Stimulated activated CD8-positive, alpha-beta memory T cell treated with anti-CD3 and anti-CD28 coated beads, Interleukin-7, amount 100 ng/mL, for 48 hours (primary cell): ENCODE measurements around the gene PPFIA1.

Source experiments
- DNase-seq, 2 donors: peaks; one replicate each; pipeline ENCODE4 v3.0.0-alpha.2; 2020; ENCODE audit warnings: low read depth in 1 of 2; ENCODE audit errors: extremely low read depth in 1 of 2

The PPFIA1 gene

DNA sequence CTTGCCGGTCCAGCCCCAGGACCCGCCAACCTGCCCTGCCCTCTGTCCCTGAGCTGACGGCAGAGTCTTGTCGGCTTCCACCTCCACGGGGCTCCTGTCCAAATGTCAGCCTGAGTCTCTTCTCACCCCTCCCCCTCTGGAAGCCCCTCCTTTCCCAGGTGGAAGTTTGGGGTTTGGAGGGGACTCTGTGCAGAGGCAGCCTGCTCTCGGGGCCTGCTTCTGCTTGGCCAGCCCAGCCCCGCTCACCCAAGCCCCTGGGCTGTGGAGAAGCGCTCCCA, 158.9 kb downstream of the PPFIA1 start:
- DNase-seq = no peak

DNA sequence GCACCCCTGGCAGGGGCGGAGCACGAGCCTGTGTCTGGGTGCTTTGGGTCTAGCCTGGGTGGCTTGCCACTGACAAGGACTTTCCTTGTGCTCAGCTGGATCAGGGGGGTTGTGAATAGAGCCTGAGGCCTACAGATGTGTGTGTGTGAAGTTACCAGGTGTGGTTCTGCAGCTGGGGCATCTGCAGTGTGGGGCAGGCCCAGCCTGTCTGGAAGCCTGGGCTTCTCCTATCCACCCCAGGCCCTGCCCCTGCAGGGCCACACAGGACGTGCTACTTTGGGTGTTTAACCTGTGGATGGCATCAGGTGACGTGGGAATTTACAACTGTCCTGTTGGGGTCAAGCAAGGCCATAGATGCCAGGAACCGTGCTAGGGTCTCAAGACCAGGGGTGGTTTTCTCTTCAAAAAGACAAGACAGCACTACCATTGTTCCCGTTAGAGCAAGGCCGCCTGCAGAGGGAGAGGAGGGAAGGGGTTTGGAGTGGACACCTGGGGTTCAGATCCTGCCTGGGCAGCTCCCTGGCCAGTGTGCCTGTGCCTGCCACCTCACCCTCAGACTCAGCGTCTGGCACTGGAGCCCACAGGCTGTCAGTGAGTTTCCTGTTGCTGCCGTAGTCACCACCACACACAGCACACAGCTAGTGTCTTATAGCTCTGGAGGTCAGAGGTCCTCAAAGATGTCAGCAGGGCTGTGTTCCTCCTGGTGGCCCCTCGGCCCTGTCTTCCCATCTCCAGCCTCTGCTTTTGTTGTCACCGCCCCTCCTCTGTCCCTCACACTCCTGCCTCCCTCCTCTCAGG, 159.4 kb downstream of the PPFIA1 start:
- no peak for DNase-seq

DNA sequence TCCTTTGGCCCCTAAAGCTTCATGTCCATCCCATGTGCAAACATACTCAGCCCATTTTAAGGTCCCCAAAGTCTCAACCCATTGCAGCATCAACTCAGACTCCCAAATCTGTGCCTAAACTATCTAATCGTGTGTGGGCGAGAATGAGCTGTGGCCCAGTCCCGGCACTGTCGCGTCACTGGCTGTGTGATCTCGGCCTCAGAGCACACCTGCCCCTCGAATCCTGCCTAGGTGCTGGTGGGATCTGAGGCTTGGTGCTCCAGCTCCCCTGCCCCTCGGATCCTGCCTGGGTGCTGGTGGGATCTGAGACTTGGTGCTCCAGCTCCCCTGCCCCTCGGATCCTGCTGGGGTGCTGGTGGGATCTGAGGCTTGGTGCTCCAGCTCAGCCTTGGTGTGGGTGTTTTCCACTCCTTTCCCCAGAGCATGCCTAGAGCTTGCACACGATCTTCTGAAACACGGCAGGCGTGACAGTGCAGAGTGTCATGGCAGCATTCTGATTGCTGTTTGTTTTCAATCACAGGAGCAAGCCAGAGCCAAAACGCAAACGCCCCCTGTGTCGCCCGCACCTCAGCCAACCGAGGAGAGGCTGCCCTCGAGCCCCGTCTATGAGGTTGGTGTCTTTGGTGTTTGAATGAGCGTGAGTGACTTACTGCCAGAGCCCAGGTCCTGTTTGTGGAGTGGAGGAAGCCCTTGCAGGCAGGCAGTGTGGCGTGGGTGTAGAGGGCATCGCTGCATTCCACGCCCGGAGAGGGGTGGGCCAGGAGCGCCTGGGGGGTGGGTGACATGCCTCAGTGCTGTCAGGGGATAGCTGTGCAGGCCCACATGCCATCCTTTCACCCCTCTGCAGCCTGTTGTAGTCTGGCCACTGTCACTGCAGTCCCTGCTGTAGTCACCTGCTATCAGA, 160.4 kb downstream of the PPFIA1 start:
- DNase-seq = no peak

DNA sequence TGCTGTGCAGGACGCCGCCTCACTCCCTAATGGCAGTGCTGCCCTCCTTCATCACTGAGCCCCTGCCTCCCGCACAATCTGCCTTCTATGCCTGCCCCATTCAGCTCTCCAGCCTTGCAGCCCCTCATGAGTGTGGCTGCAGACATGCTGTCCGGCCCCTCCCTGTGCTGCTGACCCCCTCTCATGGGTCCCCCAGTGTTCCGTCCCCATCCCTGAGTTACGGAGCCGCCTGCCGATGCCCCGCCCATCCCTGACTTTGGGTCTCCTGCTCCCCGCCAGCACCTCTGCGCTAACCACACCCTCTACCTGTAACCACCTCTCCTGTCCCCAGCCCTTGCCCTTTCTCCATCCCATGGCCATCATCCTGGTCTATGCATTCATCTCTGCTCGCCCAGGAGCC, 161.1 kb downstream of the PPFIA1 start:
- DNase-seq = no peak

DNA sequence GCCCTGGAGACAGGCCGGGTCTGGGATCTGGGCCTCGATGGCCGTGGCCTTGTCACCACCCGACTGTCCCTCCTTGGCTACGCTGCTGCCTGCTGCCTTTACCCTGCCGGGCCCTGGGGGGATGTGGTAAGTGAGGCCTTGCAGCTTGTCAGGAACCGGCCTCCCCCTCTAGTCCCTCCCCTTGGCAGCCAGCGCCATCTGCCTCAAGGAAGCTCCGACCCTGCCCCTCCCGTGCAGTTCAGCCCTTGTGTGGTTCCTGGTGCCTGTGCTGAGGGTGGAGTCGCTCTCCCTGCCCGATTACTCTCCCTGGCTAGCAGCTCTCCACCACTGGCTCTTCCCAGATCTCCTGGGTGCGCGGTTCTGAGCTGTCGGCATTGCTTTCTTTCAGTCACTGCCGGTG, 161.6 kb downstream of the PPFIA1 start:
- DNase-seq = no peak

DNA sequence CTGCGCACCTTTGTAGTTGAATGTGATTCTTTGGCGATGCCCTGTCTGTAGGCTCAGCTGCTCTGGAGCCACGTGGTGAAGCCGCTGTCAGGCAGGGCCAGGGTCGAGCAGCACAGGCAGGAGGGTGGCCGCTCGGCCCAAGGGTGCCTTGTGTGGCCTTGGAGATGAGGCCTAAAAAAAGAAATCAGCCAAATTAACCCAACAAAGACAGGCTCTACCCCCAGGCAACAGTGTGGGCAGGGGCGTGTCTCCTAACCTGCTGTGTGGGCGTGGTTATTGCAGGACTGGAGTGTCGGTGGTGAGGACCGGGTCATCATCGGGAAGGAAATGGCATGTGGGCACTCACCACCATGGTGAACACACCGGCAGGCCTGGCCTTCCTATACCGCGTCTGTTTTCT, 162.1 kb downstream of the PPFIA1 start:
- DNase-seq = no peak

DNA sequence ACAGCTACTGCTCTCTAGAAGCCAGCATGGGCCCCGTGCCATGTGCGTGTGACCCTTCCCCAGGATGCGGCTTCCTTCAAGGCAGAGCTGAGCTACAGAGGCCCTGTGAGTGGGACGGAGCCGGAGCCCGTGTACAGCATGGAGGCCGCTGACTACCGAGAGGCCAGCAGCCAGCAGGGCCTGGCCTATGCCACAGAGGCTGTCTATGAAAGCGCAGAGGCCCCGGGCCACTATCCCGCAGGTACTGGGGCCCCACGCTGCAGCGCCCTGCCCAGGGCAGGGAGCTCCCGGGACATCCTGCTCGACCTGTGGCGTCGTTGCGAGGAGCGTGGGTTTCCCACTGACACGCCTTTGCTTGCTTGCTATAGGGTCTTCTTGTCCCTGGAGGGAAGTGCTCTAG, 162.5 kb downstream of the PPFIA1 start:
- no peak for DNase-seq

DNA sequence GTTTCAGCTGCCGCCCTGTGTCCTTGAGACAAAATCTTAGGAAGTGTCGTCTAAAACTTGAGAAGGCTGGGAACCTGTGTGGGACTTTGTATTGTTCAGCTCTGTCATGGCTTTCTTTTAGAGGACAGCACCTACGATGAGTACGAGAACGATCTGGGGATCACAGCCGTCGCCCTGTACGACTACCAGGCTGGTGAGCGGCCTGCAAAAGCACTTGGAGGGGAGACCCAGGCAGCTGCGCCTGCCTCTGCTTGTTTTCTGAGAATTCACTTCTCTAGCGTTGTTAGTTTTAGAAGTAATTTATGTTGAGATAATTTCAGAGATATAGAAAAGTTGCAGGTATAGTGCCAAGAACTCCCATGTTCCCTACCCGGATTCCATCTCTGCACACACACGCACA, 163.0 kb downstream of the PPFIA1 start:
- no peak for DNase-seq
